GM23338 (cell line): ENCODE measurements around the gene ITGB2. TPM values are rescaled to one million over a fixed set of nuclear protein-coding genes. Genes with fewer than 3 reads are reported as not detected.

Experiments used
- ATAC-seq: fragments of 200-7000 bp; cut with Tn5 transposase; 3 replicates; pipeline ENCODE4 v1.9.1; 2020
- DNase-seq: peaks from one replicate; pipeline ENCODE4 v3.0.0-alpha.2; 2015; ENCODE audit warnings: low spot score
- H2AFZ ChIP-seq: fragments of 200-600 bp; sonication (generic); 2 replicates; pipeline ENCODE4 v1.8.0; 2016; ENCODE audit warnings: antibody characterized with exemption, mild to moderate bottlenecking, moderate library complexity
- H3F3A ChIP-seq: fragments of 200-600 bp; sonication (generic); replicated peaks from 2 replicates; pipeline ENCODE4 v1.8.0; 2017; ENCODE audit warnings: antibody characterized with exemption, mixed run types, low read depth
- H3K27ac ChIP-seq: fragments of 200-600 bp; sonication (generic); 2 replicates; pipeline ENCODE4 v1.6.1; 2016; ENCODE audit warnings: low read depth
- H3K27me3 ChIP-seq: fragments of 200-600 bp; sonication (generic); 2 replicates; pipeline ENCODE4 v1.8.0; 2016; ENCODE audit warnings: mild to moderate bottlenecking, mixed run types, moderate library complexity; ENCODE audit not compliant: insufficient read depth
- H3K36me3 ChIP-seq: fragments of 200-600 bp; sonication (generic); 2 replicates; pipeline ENCODE4 v1.8.0; 2016; ENCODE audit warnings: mild to moderate bottlenecking; ENCODE audit not compliant: insufficient read depth
- H3K4me1 ChIP-seq: fragments of 200-600 bp; sonication (generic); 2 replicates; pipeline ENCODE4 v1.8.0; 2016; ENCODE audit warnings: mild to moderate bottlenecking, moderate library complexity; ENCODE audit not compliant: insufficient read depth
- H3K4me2 ChIP-seq: fragments of 200-600 bp; sonication (generic); 2 replicates; pipeline ENCODE4 v1.7.1; 2017; ENCODE audit warnings: mixed run types
- H3K4me3 ChIP-seq: fragments of 200-600 bp; sonication (generic); 2 replicates; pipeline ENCODE4 v1.6.1; 2016; ENCODE audit warnings: mixed run types
- H3K79me2 ChIP-seq: fragments of 200-600 bp; sonication (generic); replicated peaks from 2 replicates; pipeline ENCODE4 v1.8.0; 2017; ENCODE audit warnings: mild to moderate bottlenecking; ENCODE audit not compliant: insufficient read depth
- H3K9me2 ChIP-seq: fragments of 200-600 bp; sonication (generic); 2 replicates; pipeline ENCODE4 v1.8.0; 2017; ENCODE audit not compliant: insufficient read depth
- H4K20me1 ChIP-seq: fragments of 200-600 bp; sonication (generic); replicated peaks from 2 replicates; pipeline ENCODE4 v1.8.0; 2017; ENCODE audit warnings: mild to moderate bottlenecking; ENCODE audit not compliant: insufficient read depth
- H3K27ac Mint-ChIP-seq: 2 replicates; pipeline ENCODE4 v1.8.0; 2020; ENCODE audit warnings: inconsistent platforms, mild to moderate bottlenecking, moderate library complexity, mixed read lengths
- H3K27me3 Mint-ChIP-seq: 3 replicates; pipeline ENCODE4 v1.8.0; 2022; ENCODE audit warnings: low read depth, mild to moderate bottlenecking, moderate library complexity, mixed read lengths, inconsistent platforms; ENCODE audit not compliant: insufficient read depth, poor library complexity
- H3K36me3 Mint-ChIP-seq: 3 replicates; pipeline ENCODE4 v1.8.0; 2021; ENCODE audit warnings: low read depth, mild to moderate bottlenecking, inconsistent platforms, moderate library complexity, mixed read lengths
- H3K4me1 Mint-ChIP-seq: 3 replicates; pipeline ENCODE4 v1.8.0; 2020; ENCODE audit warnings: mild to moderate bottlenecking, inconsistent platforms, mixed read lengths
- H3K4me3 Mint-ChIP-seq: 3 replicates; pipeline ENCODE4 v1.8.0; 2021; ENCODE audit warnings: moderate library complexity, mild to moderate bottlenecking, inconsistent platforms, mixed read lengths
- H3K9me3 Mint-ChIP-seq: 3 replicates; pipeline ENCODE4 v1.8.0; 2020; ENCODE audit warnings: moderate library complexity, mild to moderate bottlenecking, inconsistent platforms, mixed read lengths
- EZH2 ChIP-seq: fragments of 200-600 bp; sonication (generic); IDR thresholded peaks from one replicate; pipeline ENCODE4 v1.8.0; 2017; ENCODE audit warnings: antibody characterized with exemption, mild to moderate bottlenecking, low read depth; ENCODE audit not compliant: unreplicated experiment
- JUNB ChIP-seq: IDR thresholded peaks from one replicate; pipeline ENCODE4 v1.6.1; 2016; ENCODE audit warnings: antibody characterized with exemption; ENCODE audit not compliant: unreplicated experiment
- NANOG ChIP-seq: IDR thresholded peaks from 2 replicates; pipeline ENCODE4 v1.6.1; 2016; ENCODE audit warnings: antibody characterized with exemption, borderline replicate concordance
- POLR2AphosphoS5 ChIP-seq: IDR thresholded peaks from 2 replicates; pipeline ENCODE4 v1.6.1; 2016; ENCODE audit warnings: antibody characterized with exemption, low read depth
- STAT1 ChIP-seq: IDR thresholded peaks from one replicate; pipeline ENCODE4 v1.6.1; 2016; ENCODE audit warnings: antibody characterized with exemption; ENCODE audit not compliant: unreplicated experiment
- ZNF114 ChIP-seq: fragments of 250-450 bp; sonication (Bioruptor Pico); IDR thresholded peaks from 2 replicates; pipeline ENCODE4 v1.5.0; 2020; ENCODE audit warnings: mild to moderate bottlenecking, moderate library complexity
- ZNF331 ChIP-seq: fragments of 250-450 bp; sonication (Bioruptor Pico); IDR thresholded peaks from 2 replicates; pipeline ENCODE4 v1.5.0; 2020; ENCODE audit warnings: low read depth, mild to moderate bottlenecking, moderate library complexity
- ZNF462 ChIP-seq: fragments of 250-450 bp; sonication (Bioruptor Pico); IDR thresholded peaks from 2 replicates; pipeline ENCODE4 v1.5.0; 2020; ENCODE audit warnings: mild to moderate bottlenecking, moderate library complexity
- polyA plus RNA-seq: library from polyadenylated mRNA; unstranded; fragments of >200 nt; fragmentation: Nextera tagmentation; extraction: Ambion mirVana; gene quantifications from 2 replicates; pipeline ENCODE4 v1.2.1, GENCODE V29; 2016
- total RNA-seq: library from RNA; depleted of rRNA; stranded (reverse); fragments of >200 nt; shearing (Covaris generic); gene quantifications from 2 replicates; pipeline ENCODE4 v1.2.3, GENCODE V29; 2014
- TF ChIP-seq, protein P1 (sequence below): IDR thresholded peaks from 2 replicates; pipeline ENCODE4 v1.6.1; 2016; ENCODE audit warnings: antibody characterized with exemption

ITGB2 gene
- total and polyA plus RNA-seq, 2 experiments from 2014 or later = 0.44 to 0.63 TPM

DNA sequence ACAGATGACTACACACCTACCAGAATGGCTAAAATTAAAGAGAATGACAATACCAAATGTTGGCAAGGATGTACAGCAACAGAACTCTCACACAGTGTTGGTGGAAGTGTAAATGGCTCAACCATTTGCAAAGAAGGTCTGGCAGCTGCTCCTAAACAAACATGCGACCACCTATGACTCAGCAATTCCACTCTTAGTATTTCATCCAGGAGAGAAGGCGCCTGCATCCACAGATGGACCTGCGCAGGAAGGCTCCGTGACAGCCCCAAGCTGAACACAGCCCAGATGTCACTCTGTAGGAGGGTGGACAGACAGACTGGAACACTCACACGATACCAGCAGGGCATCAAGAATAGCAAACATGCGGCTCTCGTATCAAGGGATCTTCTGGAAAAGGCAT, 53.9 kb downstream of the ITGB2 start:
- peaks cover 48% of the 10 kb centered on the region for H4K20me1 ChIP-seq
- H3K79me2 ChIP-seq = peaks cover 92% of the 10 kb centered on the region
- no peaks in the 10 kb centered on the region; the same call in 1 of the 2 replicates for H3F3A ChIP-seq
- peak overlapping the region; percentile 17; the same call in 1 of the 2 replicates for H3K4me3 ChIP-seq
- peaks cover 26% of the 10 kb centered on the region for H3K36me3 Mint-ChIP-seq
- H3K4me2 ChIP-seq = peak overlapping the region; percentile 58; the same call in 1 of the 2 replicates
- H3K27me3 Mint-ChIP-seq = peaks cover 2% of the 10 kb centered on the region
- ATAC-seq (no peak), DNase-seq (no peak)
- peaks cover 25% of the 10 kb centered on the region for H3K4me1 ChIP-seq
- no peaks in the 10 kb centered on the region for H3K9me2 ChIP-seq
- TF ChIP-seq ZNF462 = no peak
- peak overlapping the region; percentile 91 for H3K27ac Mint-ChIP-seq
- no peak overlapping the region for H3K27ac ChIP-seq
- H3K9me3 Mint-ChIP-seq = no peaks in the 10 kb centered on the region
- H3K4me3 Mint-ChIP-seq = no peak overlapping the region; the same call in 2 of the 3 replicates
- peaks cover 5% of the 10 kb centered on the region; the same call in 1 of the 2 replicates for H3K36me3 ChIP-seq
- H3K27me3 ChIP-seq = no peaks in the 10 kb centered on the region
- H3K4me1 Mint-ChIP-seq = peaks cover 46% of the 10 kb centered on the region
- H2AFZ ChIP-seq = no peak overlapping the region

- Mint-ChIP-seq H3K9me3 (no peaks in the 10 kb centered on the region), H3K36me3 (peaks cover 36% of the 10 kb centered on the region), H3K27ac (peak overlapping the region; percentile 91), H3K4me3 (no peak overlapping the region), H3K27me3 (peaks cover 2% of the 10 kb centered on the region), H3K4me1 (peaks cover 45% of the 10 kb centered on the region)
- Histone ChIP-seq H3K9me2 (no peaks in the 10 kb centered on the region), H3K4me1 (peaks cover 18% of the 10 kb centered on the region; the same call in 1 of the 2 replicates), H3K79me2 (peaks cover 92% of the 10 kb centered on the region), H3K27ac (no peak overlapping the region), H4K20me1 (peaks cover 37% of the 10 kb centered on the region), H3K27me3 (no peaks in the 10 kb centered on the region), H2AFZ (no peak overlapping the region), H3K4me2 (no peak overlapping the region), H3K4me3 (no peak overlapping the region), H3F3A (no peaks in the 10 kb centered on the region), H3K36me3 (peaks cover 5% of the 10 kb centered on the region; the same call in 1 of the 2 replicates)
- TF ChIP-seq ZNF114 (CRISPR knock-in tag) (no peak), NANOG (no peak), ZNF331 (CRISPR knock-in tag) (no peak), EZH2 (no peak), JUNB (no peak), POLR2AphosphoS5 (no peak), STAT1 (no peak)
- TF ChIP-seq, protein P1, sequence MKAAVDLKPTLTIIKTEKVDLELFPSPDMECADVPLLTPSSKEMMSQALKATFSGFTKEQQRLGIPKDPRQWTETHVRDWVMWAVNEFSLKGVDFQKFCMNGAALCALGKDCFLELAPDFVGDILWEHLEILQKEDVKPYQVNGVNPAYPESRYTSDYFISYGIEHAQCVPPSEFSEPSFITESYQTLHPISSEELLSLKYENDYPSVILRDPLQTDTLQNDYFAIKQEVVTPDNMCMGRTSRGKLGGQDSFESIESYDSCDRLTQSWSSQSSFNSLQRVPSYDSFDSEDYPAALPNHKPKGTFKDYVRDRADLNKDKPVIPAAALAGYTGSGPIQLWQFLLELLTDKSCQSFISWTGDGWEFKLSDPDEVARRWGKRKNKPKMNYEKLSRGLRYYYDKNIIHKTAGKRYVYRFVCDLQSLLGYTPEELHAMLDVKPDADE = no peak
- no peak for DNase-seq
- ATAC-seq = no peak
Measured at GRCh38 chr21:44865561-44866280, 55.0 kb downstream of the ITGB2 start.
